Astrocyte (in vitro differentiated cells and primary cell): ENCODE measurements around the gene NABP2. TPM values are rescaled to one million over a fixed set of nuclear protein-coding genes. Genes with fewer than 3 reads are reported as not detected.

Source experiments
- DNase-seq: peaks from one replicate; pipeline ENCODE4 v3.0.0-alpha.2; 2010; ENCODE audit warnings: low read depth
- FAIRE-seq: peaks from 2 replicates; lab custom pipeline; 2011; peaks lifted over from hg19 to GRCh38; lab: Jason Lieb, UNC
- H2AFZ ChIP-seq: 2 replicates; pipeline ENCODE4 v1.6.0; 2012; ENCODE audit warnings: low read depth, low read length, inconsistent platforms
- H3K27ac ChIP-seq: 2 replicates; pipeline ENCODE4 v1.5.1; 2011; ENCODE audit warnings: low read depth, low read length, inconsistent platforms
- H3K27me3 ChIP-seq: 2 replicates; pipeline ENCODE4 v1.6.0; 2011; ENCODE audit warnings: low read length, inconsistent platforms; ENCODE audit not compliant: insufficient read depth
- H3K36me3 ChIP-seq: 2 replicates; pipeline ENCODE4 v1.5.1; 2011; ENCODE audit warnings: low read length, inconsistent platforms; ENCODE audit not compliant: insufficient read depth
- H3K4me1 ChIP-seq: 2 replicates; pipeline ENCODE4 v1.5.1; 2011; ENCODE audit warnings: low read length, inconsistent platforms; ENCODE audit not compliant: insufficient read depth
- H3K4me2 ChIP-seq: 2 replicates; pipeline ENCODE4 v1.6.0; 2012; ENCODE audit warnings: low read length, inconsistent platforms
- H3K4me3 ChIP-seq: 2 replicates; pipeline ENCODE4 v1.5.1; 2011; ENCODE audit warnings: low read depth, mild to moderate bottlenecking, low read length, inconsistent platforms; ENCODE audit not compliant: insufficient read depth
- H3K79me2 ChIP-seq: 2 replicates; pipeline ENCODE4 v1.6.0; 2012; ENCODE audit warnings: mild to moderate bottlenecking, low read length, inconsistent platforms; ENCODE audit not compliant: insufficient read depth
- H3K9ac ChIP-seq: 2 replicates; pipeline ENCODE4 v1.6.0; 2012; ENCODE audit warnings: mild to moderate bottlenecking, low read length, inconsistent platforms
- H3K9me3 ChIP-seq: 2 replicates; pipeline ENCODE4 v1.5.1; 2012; ENCODE audit warnings: low read depth, mild to moderate bottlenecking, low read length, inconsistent platforms; ENCODE audit not compliant: insufficient read depth
- H4K20me1 ChIP-seq: 2 replicates; pipeline ENCODE4 v1.6.0; 2012; ENCODE audit warnings: low read length, inconsistent platforms; ENCODE audit not compliant: insufficient read depth
- H3K27ac Mint-ChIP-seq: one replicate; pipeline ENCODE4 v1.8.0; 2021; ENCODE audit warnings: mild to moderate bottlenecking, mixed read lengths; ENCODE audit not compliant: unreplicated experiment
- H3K27me3 Mint-ChIP-seq: one replicate; pipeline ENCODE4 v1.8.0; 2021; ENCODE audit warnings: low read depth, mixed read lengths; ENCODE audit not compliant: unreplicated experiment
- H3K36me3 Mint-ChIP-seq: one replicate; pipeline ENCODE4 v1.8.0; 2021; ENCODE audit warnings: low read depth, mixed read lengths; ENCODE audit not compliant: unreplicated experiment
- H3K4me1 Mint-ChIP-seq: one replicate; pipeline ENCODE4 v1.8.0; 2021; ENCODE audit warnings: low read depth, mixed read lengths; ENCODE audit not compliant: unreplicated experiment
- H3K4me3 Mint-ChIP-seq: one replicate; pipeline ENCODE4 v1.8.0; 2021; ENCODE audit warnings: mild to moderate bottlenecking, moderate library complexity, mixed read lengths; ENCODE audit not compliant: unreplicated experiment
- H3K9me3 Mint-ChIP-seq: one replicate; pipeline ENCODE4 v1.8.0; 2021; ENCODE audit warnings: mild to moderate bottlenecking, mixed read lengths; ENCODE audit not compliant: unreplicated experiment
- EZH2 ChIP-seq: IDR thresholded peaks from 2 replicates; pipeline ENCODE4 v1.6.1; 2012; ENCODE audit warnings: mild to moderate bottlenecking, low read length, inconsistent platforms; ENCODE audit not compliant: insufficient read depth
- total RNA-seq: library from RNA; stranded (reverse); gene quantifications from 2 replicates; pipeline ENCODE4 v1.2.1, GENCODE V29; 2021
- TF ChIP-seq, protein P1 (sequence below): IDR thresholded peaks from 2 replicates; pipeline ENCODE4 v1.5.1; 2011; ENCODE audit warnings: low read depth, mild to moderate bottlenecking, inconsistent platforms, low read length, moderate library complexity; ENCODE audit not compliant: insufficient read depth

NABP2 gene
- total RNA-seq, 1 donor from 2014 or later: 29.1 TPM

DNA sequence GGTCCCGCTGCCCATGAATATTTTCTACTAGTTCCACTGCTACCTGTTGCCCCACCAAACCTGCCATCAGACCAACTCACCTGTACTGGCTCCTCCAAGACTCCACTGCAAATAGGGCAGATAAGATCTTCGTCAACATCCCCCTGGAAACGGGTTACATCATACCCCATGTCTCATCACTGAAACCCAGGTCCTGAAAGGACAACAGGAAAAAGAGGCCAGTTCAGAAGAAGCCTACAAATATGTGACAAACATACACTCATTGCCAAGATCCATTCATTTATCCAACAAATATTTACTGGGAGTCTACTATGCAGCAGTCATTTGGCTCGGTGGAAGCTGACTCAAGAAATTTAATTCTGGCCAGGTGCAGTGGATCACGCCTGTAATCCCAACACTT lies 10.3 kb upstream of the NABP2 start:
- Mint-ChIP-seq H3K36me3 (peaks cover 26% of the 10 kb centered on the region), H3K4me1 (peaks cover 2% of the 10 kb centered on the region), H3K9me3 (no peaks in the 10 kb centered on the region), H3K27ac (peak overlapping the region; percentile 42), H3K27me3 (no peaks in the 10 kb centered on the region), H3K4me3 (no peak overlapping the region)
- H3K9ac ChIP-seq: no peak overlapping the region
- H3K79me2 ChIP-seq: peaks cover 28% of the 10 kb centered on the region
- no peak for FAIRE-seq
- DNase-seq: no peak
- H3K4me1 ChIP-seq: no peaks in the 10 kb centered on the region
- H2AFZ ChIP-seq: no peak overlapping the region
- H3K27ac ChIP-seq: no peak overlapping the region
- peaks cover 29% of the 10 kb centered on the region for H4K20me1 ChIP-seq
- no peak overlapping the region for H3K4me3 ChIP-seq
- H3K36me3 ChIP-seq: peaks cover 42% of the 10 kb centered on the region
- no peaks in the 10 kb centered on the region for H3K27me3 ChIP-seq
- no peaks in the 10 kb centered on the region for H3K9me3 ChIP-seq
- no peak for TF ChIP-seq EZH2
- TF ChIP-seq, protein P1, sequence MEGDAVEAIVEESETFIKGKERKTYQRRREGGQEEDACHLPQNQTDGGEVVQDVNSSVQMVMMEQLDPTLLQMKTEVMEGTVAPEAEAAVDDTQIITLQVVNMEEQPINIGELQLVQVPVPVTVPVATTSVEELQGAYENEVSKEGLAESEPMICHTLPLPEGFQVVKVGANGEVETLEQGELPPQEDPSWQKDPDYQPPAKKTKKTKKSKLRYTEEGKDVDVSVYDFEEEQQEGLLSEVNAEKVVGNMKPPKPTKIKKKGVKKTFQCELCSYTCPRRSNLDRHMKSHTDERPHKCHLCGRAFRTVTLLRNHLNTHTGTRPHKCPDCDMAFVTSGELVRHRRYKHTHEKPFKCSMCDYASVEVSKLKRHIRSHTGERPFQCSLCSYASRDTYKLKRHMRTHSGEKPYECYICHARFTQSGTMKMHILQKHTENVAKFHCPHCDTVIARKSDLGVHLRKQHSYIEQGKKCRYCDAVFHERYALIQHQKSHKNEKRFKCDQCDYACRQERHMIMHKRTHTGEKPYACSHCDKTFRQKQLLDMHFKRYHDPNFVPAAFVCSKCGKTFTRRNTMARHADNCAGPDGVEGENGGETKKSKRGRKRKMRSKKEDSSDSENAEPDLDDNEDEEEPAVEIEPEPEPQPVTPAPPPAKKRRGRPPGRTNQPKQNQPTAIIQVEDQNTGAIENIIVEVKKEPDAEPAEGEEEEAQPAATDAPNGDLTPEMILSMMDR: no peak
- H3K4me2 ChIP-seq: no peak overlapping the region

DNA sequence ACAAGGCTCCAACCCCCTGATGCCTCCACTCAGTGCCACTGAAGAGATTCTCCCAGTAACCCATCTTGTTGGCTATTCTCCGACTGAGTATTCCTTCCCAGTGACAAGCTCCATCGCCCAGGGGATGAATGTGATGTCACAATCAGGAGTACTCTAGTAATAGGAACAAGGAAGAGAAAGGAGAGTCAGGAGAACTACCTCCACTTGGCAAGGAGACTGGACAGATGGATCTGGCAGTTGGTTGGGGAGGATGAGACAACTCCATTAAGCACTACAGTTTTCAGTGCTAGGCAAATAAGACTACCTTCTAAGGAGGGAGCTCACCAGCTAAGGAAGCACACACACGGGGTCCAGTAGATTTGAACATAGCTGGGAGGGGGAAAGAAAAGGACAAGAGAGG lies 7.7 kb upstream of the NABP2 start:
- Histone ChIP-seq H3K4me2 (no peak overlapping the region), H3K36me3 (peaks cover 30% of the 10 kb centered on the region), H3K9me3 (no peaks in the 10 kb centered on the region), H3K27ac (no peak overlapping the region), H3K4me3 (no peak overlapping the region), H3K79me2 (peaks cover 50% of the 10 kb centered on the region), H4K20me1 (peaks cover 24% of the 10 kb centered on the region), H3K9ac (no peak overlapping the region), H3K4me1 (peaks cover 4% of the 10 kb centered on the region), H2AFZ (no peak overlapping the region), H3K27me3 (no peaks in the 10 kb centered on the region)
- Mint-ChIP-seq H3K4me3 (no peak overlapping the region), H3K9me3 (no peaks in the 10 kb centered on the region), H3K4me1 (peaks cover 2% of the 10 kb centered on the region), H3K27me3 (no peaks in the 10 kb centered on the region), H3K27ac (no peak overlapping the region), H3K36me3 (peaks cover 15% of the 10 kb centered on the region)
- FAIRE-seq (no peak), DNase-seq (no peak)
- TF ChIP-seq, protein P1: no peak
- TF ChIP-seq EZH2: no peak

DNA sequence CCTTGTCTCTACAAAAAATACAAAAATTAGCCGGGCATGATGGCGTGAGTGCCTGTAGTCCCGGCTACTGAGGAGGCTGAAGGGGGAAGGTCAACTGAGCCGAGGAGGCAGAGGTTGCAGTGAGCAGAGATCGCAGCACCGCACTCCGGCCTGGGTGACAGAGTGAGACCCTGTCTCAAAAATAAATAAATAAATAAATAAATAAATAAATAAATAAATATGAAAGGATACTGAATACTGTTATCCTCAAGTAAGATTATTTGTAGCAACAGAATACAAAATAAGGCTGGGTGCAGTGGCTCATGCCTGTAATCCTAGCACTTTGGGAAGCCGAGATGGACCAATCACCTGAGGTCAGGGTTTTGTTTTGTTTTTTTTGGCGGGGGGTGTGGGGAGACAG lies 4.3 kb upstream of the NABP2 start:
- TF ChIP-seq, protein P1: no peak
- TF ChIP-seq EZH2: no peak
- Mint-ChIP-seq H3K27ac (no peak overlapping the region), H3K4me3 (peak overlapping the region; percentile 97), H3K36me3 (peaks cover 7% of the 10 kb centered on the region), H3K27me3 (no peaks in the 10 kb centered on the region), H3K4me1 (peaks cover 12% of the 10 kb centered on the region), H3K9me3 (no peaks in the 10 kb centered on the region)
- DNase-seq (no peak), FAIRE-seq (no peak)
- H3K4me3 ChIP-seq: no peak overlapping the region
- no peaks in the 10 kb centered on the region for H3K27me3 ChIP-seq
- H3K9me3 ChIP-seq: no peaks in the 10 kb centered on the region
- peaks cover 45% of the 10 kb centered on the region for H3K79me2 ChIP-seq
- peak overlapping the region; percentile 92 for H3K4me2 ChIP-seq
- peaks cover 5% of the 10 kb centered on the region for H3K36me3 ChIP-seq
- no peak overlapping the region for H3K9ac ChIP-seq
- H3K4me1 ChIP-seq: peaks cover 16% of the 10 kb centered on the region
- H2AFZ ChIP-seq: no peak overlapping the region
- no peak overlapping the region for H3K27ac ChIP-seq
- H4K20me1 ChIP-seq: peaks cover 12% of the 10 kb centered on the region
